Measurements from ENCODE around the gene UNCX. TPM values are rescaled to one million over a fixed set of nuclear protein-coding genes. Genes with fewer than 3 reads are reported as not detected.
"Not testable (repeated sequence)": the region's sequence is repeated elsewhere in the genome, so short reads cannot be mapped to it uniquely, and the experiment has no call there.

The UNCX gene
- polyA plus RNA-seq, 1 experiment, result not detected

DNA sequence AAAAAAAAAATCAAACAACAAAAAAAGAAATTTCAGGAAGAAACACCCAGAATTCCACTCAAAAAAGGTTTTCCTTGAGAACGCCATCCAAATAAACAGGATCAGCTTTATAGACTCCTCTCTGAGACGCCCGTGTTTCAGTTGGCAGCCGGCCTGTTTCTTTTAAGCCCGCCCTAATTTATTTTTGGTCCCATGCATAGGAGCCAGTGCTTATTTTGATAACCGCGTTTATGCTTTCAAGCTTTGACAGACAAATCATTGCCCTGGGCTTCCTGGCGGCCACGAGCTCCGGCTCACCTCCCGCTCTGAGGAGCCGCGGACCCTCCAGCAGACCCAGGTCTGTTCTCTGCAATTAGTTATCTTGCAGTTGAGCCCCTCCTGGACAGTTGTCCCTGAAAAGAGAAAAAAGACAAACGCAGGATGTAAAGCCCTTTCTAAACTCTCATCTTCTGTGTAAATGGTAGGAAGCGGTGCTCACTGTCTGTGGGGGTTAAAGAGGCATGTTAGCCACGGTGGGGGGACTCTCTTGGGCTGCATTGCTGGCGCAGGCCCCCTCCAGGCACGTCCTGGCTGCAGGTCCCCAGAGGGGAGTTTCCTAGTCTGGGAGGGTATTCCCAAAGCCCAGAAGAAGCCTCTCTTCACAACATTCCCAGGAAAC is 22.2 kb upstream of the UNCX start:
- TF ChIP-seq, protein P1, sequence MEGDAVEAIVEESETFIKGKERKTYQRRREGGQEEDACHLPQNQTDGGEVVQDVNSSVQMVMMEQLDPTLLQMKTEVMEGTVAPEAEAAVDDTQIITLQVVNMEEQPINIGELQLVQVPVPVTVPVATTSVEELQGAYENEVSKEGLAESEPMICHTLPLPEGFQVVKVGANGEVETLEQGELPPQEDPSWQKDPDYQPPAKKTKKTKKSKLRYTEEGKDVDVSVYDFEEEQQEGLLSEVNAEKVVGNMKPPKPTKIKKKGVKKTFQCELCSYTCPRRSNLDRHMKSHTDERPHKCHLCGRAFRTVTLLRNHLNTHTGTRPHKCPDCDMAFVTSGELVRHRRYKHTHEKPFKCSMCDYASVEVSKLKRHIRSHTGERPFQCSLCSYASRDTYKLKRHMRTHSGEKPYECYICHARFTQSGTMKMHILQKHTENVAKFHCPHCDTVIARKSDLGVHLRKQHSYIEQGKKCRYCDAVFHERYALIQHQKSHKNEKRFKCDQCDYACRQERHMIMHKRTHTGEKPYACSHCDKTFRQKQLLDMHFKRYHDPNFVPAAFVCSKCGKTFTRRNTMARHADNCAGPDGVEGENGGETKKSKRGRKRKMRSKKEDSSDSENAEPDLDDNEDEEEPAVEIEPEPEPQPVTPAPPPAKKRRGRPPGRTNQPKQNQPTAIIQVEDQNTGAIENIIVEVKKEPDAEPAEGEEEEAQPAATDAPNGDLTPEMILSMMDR (IDR thresholded peaks at IDR 0.05; ENCODE audit: insufficient read depth, low read depth, low read length), result no peak
- Histone ChIP-seq H3K27me3 (ENCODE audit: control insufficient read depth, insufficient read depth, low read length) (peaks cover 35% of the 10 kb centered on the region), H3K4me3 (ENCODE audit: low read depth, low read length) (no peak overlapping the region), H3K36me3 (ENCODE audit: control insufficient read depth, insufficient read depth, low read length) (no peaks in the 10 kb centered on the region)
- no peak for DNase-seq (ENCODE audit: low read depth)
- ChIA-PET CTCF (interaction anchor here (1.0 to 2.4 kb wide), 5 partner anchors 11 to 222 kb away, joined by 3 to 15 read pairs (median 3); no protein-coding TSS in a partner anchor), POLR2A (no interaction called here)

DNA sequence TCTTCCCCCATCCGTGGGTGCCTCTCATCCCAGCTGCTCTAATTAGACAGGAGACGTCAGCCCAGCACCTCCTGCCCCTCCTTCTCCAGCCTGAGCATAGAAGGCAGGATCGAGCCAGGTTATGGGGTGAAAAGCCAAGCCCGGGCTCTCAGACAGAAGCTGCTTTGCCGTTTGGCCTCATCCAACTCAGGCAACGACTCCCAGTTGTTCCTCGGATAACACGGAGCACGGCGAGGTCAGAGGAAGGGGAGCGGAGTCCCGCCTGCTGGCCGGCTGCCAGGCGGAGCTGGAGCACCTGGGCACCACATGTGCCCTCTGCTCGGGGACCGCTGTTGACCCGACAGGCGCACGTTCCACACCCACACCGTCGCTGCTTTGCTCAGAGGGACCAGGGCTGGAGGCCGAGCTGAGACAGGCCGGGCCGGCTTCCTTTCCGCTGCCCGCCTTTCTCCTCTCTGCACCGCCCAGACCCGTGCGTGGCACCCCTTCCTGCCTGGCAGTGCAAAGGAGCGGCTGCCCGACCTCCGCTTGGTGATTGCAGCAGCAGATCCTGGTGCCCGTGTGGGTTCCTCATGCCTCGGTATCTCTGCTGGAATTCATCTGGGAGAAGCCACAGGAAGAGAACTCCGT is 21.6 kb upstream of the UNCX start:
- no peak overlapping the region for H3K4me3 ChIP-seq (ENCODE audit: low read depth, low read length)
- no peak for DNase-seq (ENCODE audit: low read depth)
- H3K36me3 ChIP-seq (ENCODE audit: control insufficient read depth, insufficient read depth, low read length), result no peaks in the 10 kb centered on the region
- H3K27me3 ChIP-seq (ENCODE audit: control insufficient read depth, insufficient read depth, low read length), result peaks cover 34% of the 10 kb centered on the region
- TF ChIP-seq, protein P1 (IDR thresholded peaks at IDR 0.05; ENCODE audit: insufficient read depth, low read depth, low read length), result no peak
- POLR2A ChIA-PET, result no interaction called here
- CTCF ChIA-PET, result interaction anchor here (1.0 to 2.4 kb wide), 4 partner anchors 12 to 222 kb away, joined by 3 to 15 read pairs (median 7); no protein-coding TSS in a partner anchor

DNA sequence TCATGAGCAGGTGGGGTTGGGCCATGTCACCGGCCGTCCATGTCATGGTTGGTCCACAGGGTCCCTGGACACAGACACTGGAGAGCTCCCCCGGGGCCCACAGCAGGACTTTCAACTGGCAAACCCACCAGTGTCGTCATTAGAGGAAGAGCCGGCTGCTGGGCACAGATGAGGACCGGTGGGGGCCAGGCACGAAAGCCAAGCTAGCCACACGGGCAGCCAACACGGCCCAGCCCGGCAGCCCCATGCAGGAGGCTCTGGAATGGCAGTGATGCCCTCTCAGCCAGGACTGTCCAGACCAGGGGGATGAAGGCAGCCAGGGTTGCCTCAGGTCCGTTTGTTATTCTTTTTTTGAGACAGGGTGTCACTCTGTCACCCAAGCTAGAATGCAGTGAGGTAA is 21.1 kb upstream of the UNCX start:
- no peak for DNase-seq (ENCODE audit: low read depth)
- POLR2A ChIA-PET, result no interaction called here
- H3K36me3 ChIP-seq (ENCODE audit: control insufficient read depth, insufficient read depth, low read length), result no peaks in the 10 kb centered on the region
- CTCF ChIA-PET, result interaction anchor here (1.0 to 2.4 kb wide), 4 partner anchors 13 to 221 kb away, joined by 3 to 15 read pairs (median 7); no protein-coding TSS in a partner anchor
- H3K27me3 ChIP-seq (ENCODE audit: control insufficient read depth, insufficient read depth, low read length), result peaks cover 34% of the 10 kb centered on the region
- no peak overlapping the region for H3K4me3 ChIP-seq (ENCODE audit: low read depth, low read length)
- TF ChIP-seq, protein P1 (IDR thresholded peaks at IDR 0.05; ENCODE audit: insufficient read depth, low read depth, low read length), result no peak

DNA sequence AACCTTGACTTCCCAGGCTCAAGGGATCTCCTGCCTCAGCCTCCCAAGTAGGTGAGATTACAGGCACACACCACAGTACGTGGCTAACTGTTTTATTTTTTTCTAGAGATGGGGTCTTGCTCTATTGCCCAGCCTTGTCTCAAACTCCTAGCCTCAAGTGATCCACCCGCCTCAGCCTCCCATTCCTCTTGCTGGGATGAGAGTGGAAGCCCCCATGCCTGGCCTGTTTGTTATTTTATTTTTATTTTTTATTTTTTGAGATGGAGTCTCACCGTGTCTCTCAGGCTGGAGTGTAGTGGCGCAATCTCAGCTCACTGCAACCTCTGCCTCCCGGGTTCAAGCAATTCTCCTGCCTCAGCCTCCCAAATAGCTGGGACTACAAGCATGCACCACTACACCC is 20.6 kb upstream of the UNCX start:
- DNase-seq (ENCODE audit: low read depth); H3K36me3 ChIP-seq (ENCODE audit: control insufficient read depth, insufficient read depth, low read length); H3K4me3 ChIP-seq (ENCODE audit: low read depth, low read length); POLR2A ChIA-PET: not testable (repeated sequence)
- CTCF ChIA-PET, result interaction anchor here (2.3 to 2.4 kb wide), 2 partner anchors 14 to 18 kb away, joined by 11 to 15 read pairs; no protein-coding TSS in a partner anchor
- peaks cover 34% of the 10 kb centered on the region for H3K27me3 ChIP-seq (ENCODE audit: control insufficient read depth, insufficient read depth, low read length)

DNA sequence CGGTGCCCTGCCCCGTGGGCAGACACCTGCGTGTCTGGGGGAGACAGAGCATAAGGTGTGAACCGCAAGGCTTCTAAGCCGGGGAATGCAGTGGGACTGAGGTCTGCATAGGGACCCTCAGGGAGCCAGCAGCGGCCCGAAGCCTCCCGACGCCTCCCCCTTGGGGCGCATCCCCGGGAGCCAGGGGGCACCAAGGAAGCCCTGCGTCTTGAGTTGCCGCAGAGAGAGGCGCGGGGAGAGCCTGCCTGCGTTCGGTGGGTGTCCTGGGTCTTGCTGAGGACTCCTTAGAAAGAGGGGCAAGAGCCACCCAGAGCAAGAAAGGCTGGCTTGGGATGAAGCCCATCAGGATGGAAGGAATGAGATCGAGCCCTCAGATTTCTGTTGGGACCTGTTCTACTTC is 18.2 kb upstream of the UNCX start:
- DNase-seq (ENCODE audit: low read depth), result no peak
- no peak overlapping the region for H3K4me3 ChIP-seq (ENCODE audit: low read depth, low read length)
- ChIA-PET CTCF (no interaction called here), POLR2A (no interaction called here)
- peaks cover 31% of the 10 kb centered on the region for H3K27me3 ChIP-seq (ENCODE audit: control insufficient read depth, insufficient read depth, low read length)
- TF ChIP-seq, protein P1 (IDR thresholded peaks at IDR 0.05; ENCODE audit: insufficient read depth, low read depth, low read length), result no peak
- H3K36me3 ChIP-seq (ENCODE audit: control insufficient read depth, insufficient read depth, low read length), result no peaks in the 10 kb centered on the region

Data from BJ (cell line).